Upper lobe of right lung (tissue), 1 donor: ENCODE results near the gene ANKLE2. TPM values are rescaled to one million over a fixed set of nuclear protein-coding genes. Genes with fewer than 3 reads are reported as not detected.

Experiments
- ATAC-seq: fragments of 200-7000 bp; cut with Tn5 transposase; one replicate; pipeline ENCODE4 v1.9.1; 2020; ENCODE audit warnings: mild to moderate bottlenecking, moderate library complexity
- DNase-seq: peaks from one replicate; pipeline ENCODE4 v3.0.0-alpha.2; 2020
- H3K27ac ChIP-seq: fragments of 200-600 bp; one replicate; pipeline ENCODE4 v1.8.0; 2022
- H3K27me3 ChIP-seq: fragments of 200-600 bp; one replicate; pipeline ENCODE4 v1.8.0; 2022; ENCODE audit warnings: mild to moderate bottlenecking
- H3K36me3 ChIP-seq: fragments of 200-600 bp; one replicate; pipeline ENCODE4 v1.8.0; 2022
- H3K4me1 ChIP-seq: fragments of 200-600 bp; one replicate; pipeline ENCODE4 v1.8.0; 2022
- H3K4me3 ChIP-seq: fragments of 200-600 bp; one replicate; pipeline ENCODE4 v1.8.0; 2022; ENCODE audit warnings: mild to moderate bottlenecking
- H3K9me3 ChIP-seq: fragments of 200-600 bp; one replicate; pipeline ENCODE4 v1.8.0; 2022
- CTCF ChIP-seq: fragments of 200-600 bp; IDR thresholded peaks from one replicate; pipeline ENCODE4 v1.8.0; 2022; ENCODE audit warnings: antibody characterized with exemption
- intact Hi-C: fragments of 100-400 bp; cut with DNase I; formaldehyde crosslinking; loops from one replicate; pipeline ENCODE4 v1.11.0; 2022
- total RNA-seq: library from RNA; stranded (reverse); fragmentation: NEBNext Ultra II Directional; extraction: Animal tissue kit (Norgen Biotek cat#: 25700); gene quantifications from one replicate; pipeline ENCODE4 v1.2.1, GENCODE V29; 2021
- donor health status: DM: no; HTN: yes; CAD: no; lungs with severe emphysema.

The ANKLE2 gene
- total RNA-seq, 1 donor from 2014 or later: 60.2 TPM

- intact Hi-C loops: no loop called here
- Histone ChIP-seq H3K9me3 (no peaks in the 10 kb centered on the region), H3K27ac (no peak overlapping the region), H3K27me3 (no peaks in the 10 kb centered on the region), H3K4me3 (no peak overlapping the region), H3K36me3 (peaks cover 74% of the 10 kb centered on the region), H3K4me1 (no peaks in the 10 kb centered on the region)
- no peak for DNase-seq
- TF ChIP-seq CTCF: no peak
- ATAC-seq: no peak
Measured at GRCh38 chr12:132789099-132789471, 27.5 kb upstream of the ANKLE2 start.

- no peak for TF ChIP-seq CTCF
- peaks cover 74% of the 10 kb centered on the region for H3K36me3 ChIP-seq
- H3K27me3 ChIP-seq: no peaks in the 10 kb centered on the region
- DNase-seq (no peak), ATAC-seq (no peak)
- H3K4me3 ChIP-seq: no peak overlapping the region
- no peak overlapping the region for H3K27ac ChIP-seq
- H3K9me3 ChIP-seq: no peaks in the 10 kb centered on the region
- intact Hi-C loops: no loop called here
- H3K4me1 ChIP-seq: no peaks in the 10 kb centered on the region
Measured at GRCh38 chr12:132788375-132789098, 26.9 kb upstream of the ANKLE2 start.

GRCh38 chr12:132787877-132788276 lies 26.2 kb upstream of the ANKLE2 start:
- Histone ChIP-seq H3K36me3 (peaks cover 80% of the 10 kb centered on the region), H3K27me3 (no peaks in the 10 kb centered on the region), H3K27ac (no peak overlapping the region), H3K4me3 (no peak overlapping the region), H3K4me1 (no peaks in the 10 kb centered on the region), H3K9me3 (no peaks in the 10 kb centered on the region)
- TF ChIP-seq CTCF: no peak
- DNase-seq: no peak
- ATAC-seq: no peak
- intact Hi-C loops: no loop called here

GRCh38 chr12:132786192-132786591 lies 24.6 kb upstream of the ANKLE2 start:
- H3K27me3 ChIP-seq: no peaks in the 10 kb centered on the region
- H3K27ac ChIP-seq: no peak overlapping the region
- no peaks in the 10 kb centered on the region for H3K4me1 ChIP-seq
- H3K4me3 ChIP-seq: no peak overlapping the region
- TF ChIP-seq CTCF: no peak
- DNase-seq: no peak
- H3K9me3 ChIP-seq: no peaks in the 10 kb centered on the region
- H3K36me3 ChIP-seq: peaks cover 89% of the 10 kb centered on the region
- intact Hi-C loops: no loop called here
- ATAC-seq: no peak

GRCh38 chr12:132784580-132784979 lies 22.9 kb upstream of the ANKLE2 start:
- Histone ChIP-seq H3K27me3 (no peaks in the 10 kb centered on the region), H3K27ac (no peak overlapping the region), H3K4me3 (no peak overlapping the region), H3K36me3 (peaks cover 88% of the 10 kb centered on the region), H3K4me1 (no peaks in the 10 kb centered on the region), H3K9me3 (no peaks in the 10 kb centered on the region)
- ATAC-seq (peak; percentile 5), DNase-seq (no peak)
- TF ChIP-seq CTCF: no peak
- intact Hi-C loops: no loop called here
